HepG2 (cell line): ENCODE data around the gene MYLK. TPM values are rescaled to one million over a fixed set of nuclear protein-coding genes. Genes with fewer than 3 reads are reported as not detected.

ENCODE experiments used
- ATAC-seq: fragments of 200-7000 bp; cut with Tn5 transposase; 3 replicates; pipeline ENCODE4 v1.9.1; 2020; ENCODE audit warnings: mild to moderate bottlenecking, moderate library complexity
- BruUV-seq: library from RNA; stranded (reverse); fragments of 400-500 nt; replicated peaks from 2 replicates; lab custom pipeline; 2021; lab: Mats Ljungman, UMichigan
- CTCF ChIA-PET: fragments of 300-600 bp; formaldehyde crosslinking; extraction: SDS; loops from one replicate; lab custom pipeline; 2021; ENCODE audit warnings: low total read pairs, inconsistent platforms, low intra/inter-chr PET ratio; lab: Yijun Ruan, JAX
- POLR2A ChIA-PET: fragments of 350-600 bp; sonication (Branson Sonifier 250); formaldehyde crosslinking; loops from one replicate; lab custom pipeline; 2020; ENCODE audit warnings: antibody characterized with exemption, inconsistent platforms; lab: Yijun Ruan, JAX
- DNase-seq: peaks from one replicate; pipeline ENCODE4 v3.0.0-alpha.2; 2015; ENCODE audit warnings: low spot score
- FAIRE-seq: peaks from 3 replicates; lab custom pipeline; 2011; peaks lifted over from hg19 to GRCh38; lab: Jason Lieb, UNC
- H2AFZ ChIP-seq: one replicate; pipeline ENCODE4 v1.6.1; 2011; ENCODE audit warnings: low read length, inconsistent platforms
- H3K27ac ChIP-seq: fragments of 300-600 bp; 3 replicates; pipeline ENCODE4 v1.8.0; 2011; ENCODE audit warnings: mixed run types, mild to moderate bottlenecking, mixed read lengths, low read length, inconsistent platforms; ENCODE audit not compliant: insufficient read depth; ENCODE audit errors: extremely low read length
- H3K27me3 ChIP-seq, 2 experiments: fragments of 200-600 bp in 1 of 2; 2 replicates in 1 of 2; 3 replicates in 1 of 2; pipeline versions ENCODE4 v1.6.0 to v1.8.0; 2011; ENCODE audit warnings: low read length in 2 of 2, mild to moderate bottlenecking in 2 of 2, moderate library complexity in 2 of 2, inconsistent platforms in 1 of 2; ENCODE audit not compliant: insufficient read depth in 2 of 2, control insufficient read depth in 1 of 2
- H3K36me3 ChIP-seq, 2 experiments: fragments of 200-600 bp in 1 of 2; replicated peaks in 1 of 2; 2 replicates in 1 of 2; 3 replicates in 1 of 2; pipeline versions ENCODE4 v1.5.1 to v1.8.0; 2011; ENCODE audit warnings: low read length in 2 of 2, inconsistent platforms in 1 of 2; ENCODE audit not compliant: insufficient read depth in 2 of 2, control insufficient read depth in 1 of 2
- H3K4me1 ChIP-seq: 2 replicates; pipeline ENCODE4 v1.5.1; 2012; ENCODE audit warnings: low read length, inconsistent platforms; ENCODE audit not compliant: insufficient read depth
- H3K4me2 ChIP-seq: 2 replicates; pipeline ENCODE4 v1.6.0; 2011; ENCODE audit warnings: low read depth, low read length, inconsistent platforms
- H3K4me3 ChIP-seq, 3 experiments: fragments of 200-600 bp in 1 of 3; sonication (generic), shearing (Covaris generic) in 1 of 3; replicated peaks in 1 of 3; 2 replicates each; pipeline ENCODE4 v1.5.1; 2011 to 2016; ENCODE audit warnings: low read length in 3 of 3, inconsistent platforms in 2 of 3, low read depth in 2 of 3, mild to moderate bottlenecking in 2 of 3, control low read depth in 1 of 3, mixed read lengths in 1 of 3; ENCODE audit not compliant: insufficient read depth in 1 of 3
- H3K79me2 ChIP-seq: one replicate; pipeline ENCODE4 v1.6.1; 2011; ENCODE audit warnings: low read length, inconsistent platforms; ENCODE audit not compliant: insufficient read depth
- H3K9ac ChIP-seq: 2 replicates; pipeline ENCODE4 v1.6.0; 2011; ENCODE audit warnings: mild to moderate bottlenecking, low read depth, low read length, inconsistent platforms; ENCODE audit not compliant: insufficient read depth
- H3K9me3 ChIP-seq: 2 replicates; pipeline ENCODE4 v1.5.1; 2012; ENCODE audit warnings: mild to moderate bottlenecking, low read length
- H4K20me1 ChIP-seq: 2 replicates; pipeline ENCODE4 v1.6.0; 2011; ENCODE audit warnings: inconsistent platforms, mild to moderate bottlenecking, low read length, moderate library complexity; ENCODE audit not compliant: insufficient read depth
- HDAC1 ChIP-seq: sonication (generic); formaldehyde crosslinking; IDR thresholded peaks from 2 replicates; pipeline ENCODE4 v1.5.1; 2020; ENCODE audit warnings: mild to moderate bottlenecking, missing genetic modification reagents
- HES4 ChIP-seq: sonication (generic); formaldehyde crosslinking; IDR thresholded peaks from 2 replicates; pipeline ENCODE4 v1.9.0; 2021; ENCODE audit warnings: mild to moderate bottlenecking, missing genetic modification reagents, borderline replicate concordance
- KLF16 ChIP-seq, 2 experiments: sonication (generic) in 1 of 2; formaldehyde crosslinking in 1 of 2; IDR thresholded peaks; 2 replicates each; pipeline versions ENCODE4 v1.6.1 to v1.8.0; 2016 to 2023; ENCODE audit warnings: missing genetic modification reagents in 2 of 2, missing compliant biosample characterization in 1 of 2
- NR0B2 ChIP-seq: sonication (generic); formaldehyde crosslinking; IDR thresholded peaks from 2 replicates; pipeline ENCODE4 v1.4.0; 2020; ENCODE audit warnings: mild to moderate bottlenecking, missing genetic modification reagents
- RAD51 ChIP-seq: fragments of 450-650 bp; IDR thresholded peaks from 2 replicates; pipeline ENCODE4 v1.6.1; 2016; ENCODE audit warnings: borderline replicate concordance
- RXRA ChIP-seq: sonication (generic); formaldehyde crosslinking; IDR thresholded peaks from 2 replicates; pipeline ENCODE4 v1.5.1; 2020; ENCODE audit warnings: missing genetic modification reagents
- TP53 ChIP-seq: sonication (generic); formaldehyde crosslinking; conservative IDR thresholded peaks from 2 replicates; pipeline ENCODE4 v1.4.0; 2020; ENCODE audit warnings: missing genetic modification reagents
- ZBTB37 ChIP-seq: sonication (generic); formaldehyde crosslinking; IDR thresholded peaks from 2 replicates; pipeline ENCODE4 v1.4.0; 2020; ENCODE audit warnings: mild to moderate bottlenecking, missing genetic modification reagents
- ZNF124 ChIP-seq: sonication (generic); formaldehyde crosslinking; IDR thresholded peaks from 2 replicates; pipeline ENCODE4 v1.4.0; 2020; ENCODE audit warnings: missing genetic modification reagents
- ZNF18 ChIP-seq: sonication (generic); formaldehyde crosslinking; IDR thresholded peaks from 2 replicates; pipeline ENCODE4 v1.8.0; 2022; ENCODE audit warnings: mild to moderate bottlenecking, missing genetic modification reagents; ENCODE audit not compliant: insufficient replicate concordance
- ZNF350 ChIP-seq: sonication (generic); formaldehyde crosslinking; IDR thresholded peaks from 2 replicates; pipeline ENCODE4 v1.4.0; 2020; ENCODE audit warnings: mild to moderate bottlenecking, low read depth, missing genetic modification reagents, borderline replicate concordance
- ZNF558 ChIP-seq: sonication (generic); formaldehyde crosslinking; IDR thresholded peaks from 2 replicates; pipeline ENCODE4 v1.9.0; 2022; ENCODE audit warnings: mild to moderate bottlenecking, missing genetic modification reagents, borderline replicate concordance
- ZNF703 ChIP-seq: sonication (generic); formaldehyde crosslinking; IDR thresholded peaks from 2 replicates; pipeline ENCODE4 v1.5.1; 2020; ENCODE audit warnings: missing genetic modification reagents, mild to moderate bottlenecking, moderate library complexity, borderline replicate concordance
- ZNF792 ChIP-seq: IDR thresholded peaks from 2 replicates; pipeline ENCODE4 v1.6.1; 2016
- WGBS: methylation state at CpG from one replicate; pipeline ENCODE4 v1.1.6; 2017; ENCODE audit warnings: low lambda C conversion rate; 5-methylcytosine and 5-hydroxymethylcytosine counted together
- in situ Hi-C: cut with HindIII; loops from 2 replicates; pipeline ENCODE4 v1.10.0; 2017; ENCODE audit warnings: low pct_unique_long_range_greater_than_20kb; ENCODE audit not compliant: extremely low pct_ligation_motif_present
- intact Hi-C: fragments of 100-400 bp; cut with micrococcal nuclease; formaldehyde crosslinking; loops from one replicate; pipeline ENCODE4 v1.10.0; 2022; ENCODE audit not compliant: unreplicated experiment
- polyA plus RNA-seq, 8 experiments: library from polyadenylated mRNA; depleted of rRNA in 3 of 8; stranded (reverse) in 7 of 8; unstranded in 1 of 8; fragments of >200 nt; fragmentation: Illumina TruSeq in 4 of 8; extraction: Trizol in 4 of 8; gene quantifications; 2 replicates each; pipeline versions ENCODE4 v1.2.1 to v1.2.3, GENCODE V29; 2011 to 2016; ENCODE audit warnings: low read depth in 4 of 8, missing spikeins in 1 of 8, mixed read lengths in 1 of 8; ENCODE audit not compliant: insufficient read depth in 1 of 8
- total RNA-seq, 5 experiments: library from RNA; depleted of rRNA; stranded (reverse); fragments of >200 nt; fragmentation: Illumina TruSeq; extraction: Trizol; gene quantifications; 2 replicates each; pipeline ENCODE4 v1.2.3, GENCODE V29; 2016; ENCODE audit warnings: low read depth in 1 of 5

Gene MYLK
- total and polyA plus RNA-seq, 2 of the 13 experiments (the other 11 are each of a cell fraction or from before 2014, with no cell fraction given): 10.6 to 34.9 TPM

- TF ChIP-seq ZNF18 (CRISPR knock-in tag) (no peak), TP53 (no peak), ZBTB37 (CRISPR knock-in tag) (no peak), ZNF350 (CRISPR knock-in tag) (no peak)
These were observed 119.5 kb downstream of the MYLK start (continued) for GRCh38 chr3:123764647-123765046.

GRCh38 chr3:123762805-123763204, 121.3 kb downstream of the MYLK start:
- CTCF ChIA-PET: no interaction called here
- TF ChIP-seq RAD51 (no peak), NR0B2 (CRISPR knock-in tag) (no peak), ZNF124 (CRISPR knock-in tag) (no peak), ZNF703 (CRISPR knock-in tag) (no peak), KLF16 (CRISPR knock-in tag; IDR thresholded peaks at IDR 0.05) (no peak), HES4 (no peak), TP53 (no peak), ZNF558 (no peak), HDAC1 (CRISPR knock-in tag) (no peak), RXRA (CRISPR knock-in tag) (no peak), ZNF792 (CRISPR knock-in tag) (no peak)
- no peak overlapping the region for H3K4me3 ChIP-seq
- H4K20me1 ChIP-seq: no peaks in the 10 kb centered on the region
- H2AFZ ChIP-seq: no peak overlapping the region
- peaks cover 72% of the 10 kb centered on the region for H3K4me1 ChIP-seq
- H3K4me2 ChIP-seq: no peak overlapping the region
- ATAC-seq (no peak), FAIRE-seq (no peak), DNase-seq (no peak)
- in situ Hi-C loops: no loop called here
- no peak overlapping the region for H3K9ac ChIP-seq
- H3K27ac ChIP-seq: no peak overlapping the region
- intact Hi-C loops: no loop called here
- POLR2A ChIA-PET: no interaction called here
- BruUV-seq: no TSS peak
- no peaks in the 10 kb centered on the region; a peak in 1 of 5 replicates for H3K36me3 ChIP-seq
- 95% methylated on average over 2 of the region's 2 CpGs for WGBS
- peaks cover 6% of the 10 kb centered on the region for H3K79me2 ChIP-seq
- H3K27me3 ChIP-seq: no peaks in the 10 kb centered on the region
- no peaks in the 10 kb centered on the region for H3K9me3 ChIP-seq
